ENCODE measurements around the gene LRMDA.
"Not testable (repeated sequence)": the region's sequence is repeated elsewhere in the genome, so short reads cannot be mapped to it uniquely, and the experiment has no call there.

The LRMDA gene

DNA sequence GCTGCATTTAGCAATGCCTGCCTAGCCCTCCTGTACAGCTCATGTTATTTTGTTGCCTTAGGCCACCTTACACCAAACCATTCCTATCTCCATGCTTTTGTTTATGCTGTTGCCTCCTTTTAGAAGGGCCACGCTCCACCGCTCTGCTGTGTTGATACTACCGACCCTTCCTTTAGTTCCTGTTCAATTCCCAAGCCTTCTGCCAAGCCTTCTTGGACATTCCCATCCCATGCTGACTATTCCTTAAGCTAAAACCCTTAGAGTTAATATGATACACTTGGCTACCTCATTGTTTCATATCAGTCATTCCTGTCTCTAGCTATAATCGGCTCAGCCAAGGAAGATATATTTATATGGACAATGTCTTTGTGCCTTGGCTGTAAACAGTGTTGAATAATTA, 705.5 kb downstream of the LRMDA start:
- no peak for DNase-seq (ENCODE audit: low read depth in 2 of 2, low spot score in 1 of 2)

GRCh38 chr10:76138286-76138685, 706.9 kb downstream of the LRMDA start:
- no peak for DNase-seq (ENCODE audit: low read depth in 2 of 2, low spot score in 1 of 2)

GRCh38 chr10:76138906-76139305, 707.5 kb downstream of the LRMDA start:
- no peak for DNase-seq (ENCODE audit: low read depth in 2 of 2, low spot score in 1 of 2)

- DNase-seq (ENCODE audit: low read depth in 2 of 2, low spot score in 1 of 2): no peak
Measured at GRCh38 chr10:76139431-76139830, 708.0 kb downstream of the LRMDA start.

GRCh38 chr10:76141376-76141775, 710.0 kb downstream of the LRMDA start:
- DNase-seq (ENCODE audit: low read depth in 2 of 2, low spot score in 1 of 2): no peak

GRCh38 chr10:76148217-76148616, 716.8 kb downstream of the LRMDA start:
- not testable (repeated sequence) for DNase-seq (ENCODE audit: low read depth in 2 of 2, low spot score in 1 of 2)

DNA sequence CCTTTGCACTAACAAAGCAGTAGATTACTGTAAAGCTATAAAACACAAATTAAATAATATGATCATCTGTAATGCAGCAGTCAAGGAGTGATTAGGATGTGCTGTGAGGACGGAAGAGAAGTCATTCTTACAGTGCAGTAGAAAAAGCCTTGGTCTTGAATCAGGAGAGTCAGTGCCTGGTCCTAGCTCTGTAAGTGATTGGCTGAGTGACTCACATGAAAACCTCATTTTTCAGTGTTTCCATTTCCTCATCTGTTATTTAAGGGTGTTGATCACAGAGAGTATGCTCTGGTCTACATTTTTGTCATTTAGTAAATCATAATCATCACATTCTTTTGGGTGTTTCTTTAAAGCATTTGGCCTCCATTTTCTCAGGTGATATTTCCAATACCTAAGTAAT, 717.8 kb downstream of the LRMDA start:
- no peak for DNase-seq (ENCODE audit: low read depth in 2 of 2, low spot score in 1 of 2)

DNA sequence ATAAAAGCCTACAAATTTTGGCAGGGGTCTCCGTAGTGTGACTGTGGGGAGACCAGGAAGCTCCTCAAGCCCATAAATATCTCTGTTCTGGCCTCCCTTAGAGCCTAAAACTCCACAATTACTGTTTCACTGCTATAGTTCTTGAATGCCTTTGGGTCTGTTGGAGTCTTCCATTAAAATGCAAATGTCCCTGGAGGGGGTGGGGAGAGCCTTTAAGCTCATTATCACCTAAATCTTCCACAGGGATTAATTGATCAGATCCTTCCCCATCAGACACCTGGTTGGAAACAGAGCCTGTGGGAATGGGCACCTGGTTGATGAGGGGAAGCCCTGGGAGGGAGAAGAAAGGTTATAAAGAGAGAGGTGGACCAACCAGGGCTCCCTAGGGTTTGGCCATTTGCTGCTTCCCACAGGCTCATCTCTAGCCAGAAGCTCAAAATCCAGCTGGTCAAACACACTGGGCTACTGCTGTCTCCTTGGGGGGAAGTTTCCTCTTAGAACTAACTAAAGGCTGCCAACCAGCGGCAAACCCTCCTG, 718.2 kb downstream of the LRMDA start:
- DNase-seq (ENCODE audit: low read depth in 2 of 2, low spot score in 1 of 2): no peak

- no peak for DNase-seq (ENCODE audit: low read depth in 2 of 2, low spot score in 1 of 2)
Measured at GRCh38 chr10:76150139-76150875, 718.9 kb downstream of the LRMDA start.

GRCh38 chr10:76150876-76151288, 719.5 kb downstream of the LRMDA start:
- DNase-seq (ENCODE audit: low read depth in 2 of 2, low spot score in 1 of 2): no peak

DNA sequence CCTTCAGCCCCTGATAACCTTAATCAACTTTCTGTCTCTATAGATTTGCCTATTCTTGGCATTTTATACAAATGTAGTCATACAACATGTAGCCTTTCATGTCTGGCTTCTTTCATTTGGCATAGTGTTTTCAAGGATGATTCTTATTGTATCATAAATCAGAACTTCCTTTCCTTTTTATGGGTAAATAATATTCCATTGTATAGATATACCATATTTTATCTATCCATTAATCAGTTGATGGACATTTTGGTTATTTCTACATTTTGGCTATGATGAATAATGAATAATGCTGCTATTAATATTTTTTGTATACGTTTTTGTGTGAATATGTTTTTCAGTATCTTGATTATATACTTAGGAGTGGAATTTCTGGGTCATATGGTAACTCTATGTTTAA, 720.8 kb downstream of the LRMDA start:
- DNase-seq (ENCODE audit: low read depth in 2 of 2, low spot score in 1 of 2): no peak

DNA sequence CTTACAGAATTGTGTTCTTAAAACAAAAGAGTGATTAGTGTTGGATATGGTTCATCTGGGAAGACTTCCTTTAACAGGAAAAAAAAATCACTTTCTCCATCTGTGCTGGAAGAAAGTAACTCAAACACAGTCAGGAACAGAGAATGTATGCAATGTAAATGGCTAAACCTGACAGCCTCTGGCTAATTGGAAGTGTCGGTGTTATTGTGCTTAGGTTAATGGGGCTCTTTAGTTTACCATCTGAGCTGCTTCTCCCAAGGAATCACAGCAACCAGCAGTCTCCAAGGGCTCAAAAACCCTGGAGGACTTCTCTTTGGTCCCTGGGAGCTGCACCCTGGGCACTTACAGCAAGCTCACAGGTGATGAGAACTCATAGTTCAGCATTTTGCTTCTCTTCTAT, 724.5 kb downstream of the LRMDA start:
- DNase-seq (ENCODE audit: low read depth in 2 of 2, low spot score in 1 of 2): no peak

GRCh38 chr10:76160446-76161300, 729.2 kb downstream of the LRMDA start:
- no peak for DNase-seq (ENCODE audit: low read depth in 2 of 2, low spot score in 1 of 2)

GRCh38 chr10:76161301-76161582, 729.8 kb downstream of the LRMDA start:
- DNase-seq (ENCODE audit: low read depth in 2 of 2, low spot score in 1 of 2): no peak

DNA sequence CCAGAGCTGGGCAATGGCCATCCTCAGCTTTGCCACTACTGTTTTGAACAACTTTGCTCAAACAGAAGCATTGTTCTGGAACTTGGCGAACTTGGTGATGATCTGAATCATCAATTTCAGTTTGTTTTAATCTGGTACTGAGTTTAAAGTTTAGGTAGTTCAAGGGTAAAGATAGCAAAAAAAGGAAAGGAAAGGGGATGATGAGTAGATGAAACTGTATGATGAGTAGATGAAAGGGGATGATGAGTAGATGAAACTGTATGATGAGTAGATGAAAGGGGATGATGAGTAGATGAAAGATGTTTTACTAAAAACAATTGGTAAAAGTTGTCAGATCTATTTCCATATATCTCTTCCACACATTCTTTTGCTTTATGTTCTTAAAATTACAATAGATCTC, 737.0 kb downstream of the LRMDA start:
- no peak for DNase-seq (ENCODE audit: low read depth in 2 of 2, low spot score in 1 of 2)

GRCh38 chr10:76169246-76169645, 737.8 kb downstream of the LRMDA start:
- no peak for DNase-seq (ENCODE audit: low read depth in 2 of 2, low spot score in 1 of 2)

DNA sequence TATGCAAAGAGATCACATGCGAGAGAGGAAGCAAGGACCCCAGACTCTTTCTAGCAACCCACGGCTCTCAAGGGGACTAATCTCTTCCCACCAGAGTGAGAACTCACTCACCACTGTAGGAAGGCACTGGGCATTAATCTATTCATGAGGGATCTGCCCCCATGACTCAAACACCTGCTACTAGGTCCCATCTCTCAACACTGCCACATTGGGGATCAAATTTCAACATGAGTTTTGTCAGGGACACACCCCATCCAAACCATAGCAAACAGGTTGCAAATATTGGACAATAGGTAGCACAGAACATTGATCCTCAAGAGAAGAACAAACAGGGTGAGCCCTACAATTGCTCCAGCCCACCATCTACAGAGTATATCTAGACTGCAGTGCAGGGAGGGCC, 740.6 kb downstream of the LRMDA start:
- DNase-seq (ENCODE audit: low read depth in 2 of 2, low spot score in 1 of 2): no peak

DNA sequence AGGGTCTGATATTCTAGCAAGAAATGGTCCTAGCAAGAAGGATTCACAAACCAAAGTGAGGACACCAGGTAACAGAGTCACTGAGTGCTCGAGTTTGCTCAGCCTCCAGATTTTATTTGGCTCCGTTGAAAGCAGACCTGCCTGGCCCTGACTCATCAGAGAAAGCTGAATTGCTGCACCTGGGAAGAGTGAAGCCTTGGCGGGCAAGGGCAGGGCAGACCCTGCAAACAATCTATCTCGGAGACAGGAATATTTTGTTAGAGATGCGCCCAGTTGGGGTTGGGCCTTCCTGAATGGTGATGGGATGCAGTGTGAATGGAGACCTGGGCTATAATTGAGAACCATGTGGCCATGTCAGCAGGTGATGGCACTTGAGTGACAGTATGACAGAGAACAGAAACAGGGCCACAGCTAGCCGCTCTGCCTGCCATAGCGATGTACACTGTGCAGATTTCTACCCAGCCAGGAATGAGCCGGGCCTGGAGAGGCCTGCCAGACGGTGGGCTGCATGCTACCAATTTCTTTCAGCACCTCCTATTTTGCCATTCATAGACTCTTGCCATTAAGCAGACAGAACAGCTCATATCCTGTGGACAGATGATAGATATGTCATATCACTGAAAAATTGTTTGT, 744.2 kb downstream of the LRMDA start:
- DNase-seq (ENCODE audit: low read depth in 2 of 2, low spot score in 1 of 2): no peak

DNA sequence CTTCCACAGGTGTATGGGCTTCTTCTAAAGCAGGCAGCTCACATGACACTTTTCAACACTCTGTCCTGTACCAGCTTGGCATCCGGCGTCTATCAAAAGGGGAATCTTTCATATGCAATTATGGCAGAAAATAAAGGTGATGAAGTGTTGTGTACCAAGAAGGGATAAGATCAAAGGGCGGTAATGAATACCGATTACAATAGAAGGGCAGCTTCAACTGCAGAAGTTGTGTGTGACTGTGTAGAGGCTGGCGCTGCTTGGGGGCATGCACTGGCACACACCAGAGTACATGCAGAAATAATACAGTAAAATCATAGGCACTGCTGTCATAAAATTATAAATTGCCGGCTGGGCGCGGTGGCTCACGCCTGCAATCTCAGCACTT, 744.7 kb downstream of the LRMDA start:
- no peak for DNase-seq (ENCODE audit: low read depth in 2 of 2, low spot score in 1 of 2)

DNA sequence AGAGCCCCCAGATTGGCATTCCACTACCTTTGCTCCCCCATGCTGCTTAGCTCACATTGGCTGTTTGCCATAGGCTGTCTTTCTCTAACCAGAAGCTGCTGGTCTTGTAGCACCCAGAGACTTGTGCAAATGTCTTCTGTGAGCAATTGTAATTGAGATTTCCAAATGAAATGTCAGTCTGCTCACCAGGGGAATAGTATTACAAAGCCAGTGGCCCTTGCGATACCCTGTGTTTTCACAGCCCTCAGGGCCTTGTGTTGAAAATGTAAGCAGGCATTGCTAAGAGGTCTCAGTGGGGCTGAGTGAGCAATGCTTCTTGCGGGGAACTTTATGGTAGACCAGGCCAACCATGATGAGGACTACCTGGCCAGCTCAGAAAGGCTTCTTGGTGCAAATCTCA, 746.5 kb downstream of the LRMDA start:
- no peak for DNase-seq (ENCODE audit: low read depth in 2 of 2, low spot score in 1 of 2)

- no peak for DNase-seq (ENCODE audit: low read depth in 2 of 2, low spot score in 1 of 2)
Measured at GRCh38 chr10:76178532-76179292, 747.3 kb downstream of the LRMDA start.

Data from stimulated activated CD8-positive, alpha-beta memory T cell treated with anti-CD3 and anti-CD28 coated beads, Interleukin-4, amount 100 ng/mL, for 4 hours (primary cell).